Loucy (cell line): Measurements from ENCODE around the gene PBXIP1.

Experiments
- H2AFZ ChIP-seq: fragments of 200-600 bp; sonication (generic); 2 replicates; pipeline ENCODE4 v1.6.0; 2016; ENCODE audit warnings: antibody characterized with exemption, mild to moderate bottlenecking, low read length, moderate library complexity
- H3F3A ChIP-seq: fragments of 200-600 bp; 2 replicates; pipeline ENCODE4 v1.6.0; 2016; ENCODE audit warnings: antibody characterized with exemption, low read depth, mild to moderate bottlenecking
- H3K27me3 ChIP-seq: fragments of 200-600 bp; sonication (generic); 2 replicates; pipeline ENCODE4 v1.6.1; 2014; ENCODE audit warnings: low read length, mild to moderate bottlenecking; ENCODE audit not compliant: insufficient read depth, poor library complexity, severe bottlenecking
- H3K36me3 ChIP-seq: fragments of 200-600 bp; sonication (generic); 2 replicates; pipeline ENCODE4 v1.6.1; 2016; ENCODE audit warnings: low read length; ENCODE audit not compliant: insufficient read depth
- H3K4me1 ChIP-seq: fragments of 200-600 bp; sonication (generic); 2 replicates; pipeline ENCODE4 v1.5.1; 2014; ENCODE audit warnings: low read length, mild to moderate bottlenecking; ENCODE audit not compliant: insufficient read depth, poor library complexity, severe bottlenecking
- H3K4me2 ChIP-seq: fragments of 200-600 bp; sonication (generic); 2 replicates; pipeline ENCODE4 v1.6.0; 2014; ENCODE audit warnings: antibody characterized with exemption, low read length, low read depth, mild to moderate bottlenecking; ENCODE audit not compliant: poor library complexity, severe bottlenecking
- H3K4me3 ChIP-seq: fragments of 200-600 bp; sonication (generic); 2 replicates; pipeline ENCODE4 v1.5.1; 2014; ENCODE audit warnings: low read length, mild to moderate bottlenecking, mixed read lengths; ENCODE audit not compliant: poor library complexity, severe bottlenecking
- H3K79me2 ChIP-seq: fragments of 200-600 bp; sonication (generic); 2 replicates; pipeline ENCODE4 v1.6.1; 2014; ENCODE audit warnings: low read length; ENCODE audit not compliant: insufficient read depth
- H3K9ac ChIP-seq: fragments of 200-600 bp; sonication (generic); 2 replicates; pipeline ENCODE4 v1.6.0; 2014; ENCODE audit warnings: mild to moderate bottlenecking, low read depth, low read length, moderate library complexity; ENCODE audit not compliant: poor library complexity, severe bottlenecking
- H3K9me2 ChIP-seq: fragments of 200-600 bp; sonication (generic); replicated peaks from 2 replicates; pipeline ENCODE4 v1.6.1; 2016; ENCODE audit warnings: low read depth, low read length, mixed read lengths
- H3K9me3 ChIP-seq: fragments of 200-600 bp; sonication (generic); 2 replicates; pipeline ENCODE4 v1.6.1; 2014; ENCODE audit warnings: mild to moderate bottlenecking, antibody characterized with exemption, low read length, low read depth; ENCODE audit not compliant: insufficient read depth
- H4K20me1 ChIP-seq: fragments of 200-600 bp; sonication (generic); 2 replicates; pipeline ENCODE4 v1.6.0; 2014; ENCODE audit warnings: antibody characterized with exemption, low read length, mild to moderate bottlenecking; ENCODE audit not compliant: insufficient read depth, poor library complexity, severe bottlenecking
- EZH2phosphoT487 ChIP-seq: fragments of 200-600 bp; IDR thresholded peaks from 2 replicates; pipeline ENCODE4 v1.6.1; 2018; ENCODE audit warnings: antibody characterized with exemption, mild to moderate bottlenecking, moderate library complexity, borderline replicate concordance
- TF ChIP-seq, protein P1 (sequence below): fragments of 200-600 bp; sonication (generic); conservative IDR thresholded peaks from 2 replicates; pipeline ENCODE4 v1.5.1; 2014; ENCODE audit warnings: mild to moderate bottlenecking, antibody characterized with exemption, low read length

Gene PBXIP1

DNA sequence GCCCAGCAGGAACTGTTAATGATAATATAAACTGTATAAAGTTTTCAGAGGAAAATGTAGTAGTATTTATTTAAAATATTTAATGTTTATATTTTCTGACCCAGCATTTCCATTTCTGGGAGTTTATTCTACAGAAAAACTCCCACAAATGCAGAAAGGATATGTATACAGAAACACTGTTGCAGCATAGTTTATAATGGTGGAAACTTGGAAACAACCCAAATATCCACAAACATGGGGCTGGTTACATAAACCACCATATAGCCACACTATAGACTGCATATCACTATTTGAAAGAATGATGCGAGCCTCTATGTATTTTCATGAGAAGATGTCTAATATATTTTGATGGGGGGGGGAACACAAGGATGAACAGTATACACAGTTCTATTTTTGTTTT is 54.3 kb downstream of the PBXIP1 start:
- H3K36me3 ChIP-seq, result no peaks in the 10 kb centered on the region
- no peaks in the 10 kb centered on the region for H3K9me2 ChIP-seq
- no peak for TF ChIP-seq EZH2phosphoT487
- TF ChIP-seq, protein P1, sequence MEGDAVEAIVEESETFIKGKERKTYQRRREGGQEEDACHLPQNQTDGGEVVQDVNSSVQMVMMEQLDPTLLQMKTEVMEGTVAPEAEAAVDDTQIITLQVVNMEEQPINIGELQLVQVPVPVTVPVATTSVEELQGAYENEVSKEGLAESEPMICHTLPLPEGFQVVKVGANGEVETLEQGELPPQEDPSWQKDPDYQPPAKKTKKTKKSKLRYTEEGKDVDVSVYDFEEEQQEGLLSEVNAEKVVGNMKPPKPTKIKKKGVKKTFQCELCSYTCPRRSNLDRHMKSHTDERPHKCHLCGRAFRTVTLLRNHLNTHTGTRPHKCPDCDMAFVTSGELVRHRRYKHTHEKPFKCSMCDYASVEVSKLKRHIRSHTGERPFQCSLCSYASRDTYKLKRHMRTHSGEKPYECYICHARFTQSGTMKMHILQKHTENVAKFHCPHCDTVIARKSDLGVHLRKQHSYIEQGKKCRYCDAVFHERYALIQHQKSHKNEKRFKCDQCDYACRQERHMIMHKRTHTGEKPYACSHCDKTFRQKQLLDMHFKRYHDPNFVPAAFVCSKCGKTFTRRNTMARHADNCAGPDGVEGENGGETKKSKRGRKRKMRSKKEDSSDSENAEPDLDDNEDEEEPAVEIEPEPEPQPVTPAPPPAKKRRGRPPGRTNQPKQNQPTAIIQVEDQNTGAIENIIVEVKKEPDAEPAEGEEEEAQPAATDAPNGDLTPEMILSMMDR, result no peak

DNA sequence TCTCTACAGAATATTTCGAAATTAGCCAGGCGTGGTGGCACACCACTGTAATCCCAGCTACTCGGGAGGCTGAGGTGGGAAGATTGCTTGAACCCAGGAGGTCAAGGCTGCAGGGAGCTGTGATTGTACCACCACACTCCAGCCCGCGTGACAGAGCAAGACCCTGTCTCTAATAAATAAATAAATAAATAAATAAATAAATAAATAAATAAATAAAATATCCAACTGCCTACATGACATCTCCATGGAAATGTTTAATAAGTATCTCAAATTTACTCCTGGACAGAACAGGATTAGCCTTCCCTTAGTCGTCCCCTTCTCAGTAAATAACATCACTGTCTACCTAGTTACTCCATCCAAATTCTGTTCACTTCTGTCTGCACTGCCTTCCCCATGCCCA is 56.9 kb downstream of the PBXIP1 start:
- H4K20me1 ChIP-seq, result no peaks in the 10 kb centered on the region
- no peak overlapping the region for H3K4me2 ChIP-seq
- H3K36me3 ChIP-seq, result no peaks in the 10 kb centered on the region
- no peaks in the 10 kb centered on the region for H3K79me2 ChIP-seq
- no peak overlapping the region for H2AFZ ChIP-seq
- H3K4me1 ChIP-seq, result no peaks in the 10 kb centered on the region
- H3K9me3 ChIP-seq, result no peaks in the 10 kb centered on the region
- H3F3A ChIP-seq, result no peaks in the 10 kb centered on the region
- no peaks in the 10 kb centered on the region for H3K27me3 ChIP-seq
- no peaks in the 10 kb centered on the region for H3K9me2 ChIP-seq
- no peak overlapping the region for H3K9ac ChIP-seq
- TF ChIP-seq, protein P1, result no peak
- TF ChIP-seq EZH2phosphoT487, result no peak
- no peak overlapping the region for H3K4me3 ChIP-seq

More for the DNA sequence above, 54.3 kb downstream of the PBXIP1 start:
- Histone ChIP-seq H4K20me1 (no peaks in the 10 kb centered on the region), H3K9me3 (no peaks in the 10 kb centered on the region), H3K9ac (no peak overlapping the region), H3K4me1 (no peaks in the 10 kb centered on the region), H3K27me3 (no peaks in the 10 kb centered on the region), H3K79me2 (no peaks in the 10 kb centered on the region), H3K4me2 (no peak overlapping the region), H3K4me3 (no peak overlapping the region), H2AFZ (no peak overlapping the region), H3F3A (no peaks in the 10 kb centered on the region)

DNA sequence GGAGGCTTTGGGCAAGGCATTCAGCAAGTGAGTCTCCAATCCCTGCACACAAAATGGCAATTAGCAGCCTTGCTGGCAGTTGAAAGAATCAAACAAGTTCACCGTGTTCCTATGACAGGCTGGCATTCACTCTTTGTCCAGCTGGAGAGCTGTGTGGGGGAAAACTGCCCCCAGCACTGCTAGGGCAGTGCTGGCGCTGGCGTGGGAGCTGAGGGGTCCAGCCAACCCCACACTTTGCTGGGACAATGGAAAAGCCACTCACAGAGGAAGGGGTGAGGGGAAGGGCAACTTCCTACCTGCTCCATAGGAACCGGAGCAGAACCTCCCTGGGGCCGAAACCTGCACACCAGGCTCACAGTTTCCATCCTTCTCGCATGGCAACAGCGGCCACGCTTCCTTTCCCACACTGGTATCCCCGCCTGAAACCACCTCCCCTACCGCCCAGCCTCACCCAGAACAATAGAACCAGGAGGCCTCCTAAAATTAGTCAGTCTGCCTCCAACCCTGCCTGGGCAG is 59.1 kb downstream of the PBXIP1 start:
- Histone ChIP-seq H3K4me1 (no peaks in the 10 kb centered on the region), H4K20me1 (no peaks in the 10 kb centered on the region), H3K4me3 (no peak overlapping the region), H3K27me3 (no peaks in the 10 kb centered on the region), H3F3A (no peaks in the 10 kb centered on the region), H3K36me3 (no peaks in the 10 kb centered on the region), H3K9me3 (peaks cover 5% of the 10 kb centered on the region), H3K4me2 (no peak overlapping the region), H3K9ac (no peak overlapping the region), H2AFZ (no peak overlapping the region), H3K79me2 (no peaks in the 10 kb centered on the region), H3K9me2 (no peaks in the 10 kb centered on the region)
- no peak for TF ChIP-seq EZH2phosphoT487
- TF ChIP-seq, protein P1, result no peak
